Prostate gland (tissue), 2 donors: ENCODE data around the gene TFCP2. TPM values are rescaled to one million over a fixed set of nuclear protein-coding genes. Genes with fewer than 3 reads are reported as not detected.
A peak's percentile ranks its signal among the peaks of the same experiment; 100 is the strongest.

ENCODE experiments used
- DNase-seq: peaks from one replicate; pipeline ENCODE4 v3.0.0-alpha.2; 2019; ENCODE audit warnings: low spot score
- H3K27ac ChIP-seq, 2 donors: fragments of 200-600 bp; sonication (generic); 2 replicates each; pipeline ENCODE4 v1.5.1; 2017 to 2019
- H3K27me3 ChIP-seq: fragments of 200-600 bp; sonication (generic); replicated peaks from 2 replicates; pipeline ENCODE4 v1.5.1; 2019; ENCODE audit not compliant: insufficient read depth
- H3K36me3 ChIP-seq, 2 donors: fragments of 200-600 bp; sonication (generic); 1 replicate in 1 of 2; 2 replicates in 1 of 2; pipeline versions ENCODE4 v1.5.1 to v1.8.1; 2017 to 2019
- H3K4me1 ChIP-seq: fragments of 200-600 bp; sonication (generic); replicated peaks from 2 replicates; pipeline ENCODE4 v1.5.1; 2019
- H3K4me3 ChIP-seq, 2 donors: fragments of 200-600 bp; sonication (generic); 2 replicates each; pipeline ENCODE4 v1.5.1; 2017 to 2019
- H3K9me3 ChIP-seq: fragments of 200-600 bp; sonication (generic); 2 replicates; pipeline ENCODE4 v1.5.1; 2017
- CTCF ChIP-seq, 4 experiments: fragments of 200-600 bp in 2 of 4; fragments of 450-650 bp in 2 of 4; sonication (generic) in 2 of 4; IDR thresholded peaks; 1 replicate in 3 of 4; 2 replicates in 1 of 4; pipeline ENCODE4 v1.5.1; 2016 to 2019; ENCODE audit warnings: antibody characterized with exemption in 4 of 4, mild to moderate bottlenecking in 2 of 4, moderate library complexity in 2 of 4
- POLR2A ChIP-seq: fragments of 450-650 bp; IDR thresholded peaks from one replicate; pipeline ENCODE4 v1.6.1; 2016; ENCODE audit warnings: antibody characterized with exemption, mild to moderate bottlenecking
- POLR2AphosphoS5 ChIP-seq: sonication (generic); formaldehyde crosslinking; IDR thresholded peaks from one replicate; pipeline ENCODE4 v1.6.1; 2017; ENCODE audit warnings: antibody characterized with exemption
- WGBS: methylation state at CpG from one replicate; pipeline ENCODE4 v1.1.5; 2018; 5-methylcytosine and 5-hydroxymethylcytosine counted together
- intact Hi-C: fragments of 100-400 bp; cut with DNase I; formaldehyde crosslinking; loops from one replicate; pipeline ENCODE4 v1.14.2; 2022
- total RNA-seq, 2 donors: library from RNA; depleted of rRNA; stranded (reverse); fragments of >200 nt; gene quantifications; one replicate each; pipeline ENCODE4 v1.1.0, GENCODE V29; 2016

The TFCP2 gene
- total RNA-seq, 2 donors from 2014 or later = 11.5 to 21.0 TPM

- TF ChIP-seq CTCF (IDR thresholded peaks at IDR 0.05) = no peak
- no peak for TF ChIP-seq POLR2A
- no peak for TF ChIP-seq POLR2AphosphoS5
- no peak for DNase-seq
- WGBS = 89% methylated on average over 10 of the region's 10 CpGs
- H3K9me3 ChIP-seq = no peaks in the 10 kb centered on the region
- intact Hi-C loops = no loop called here
- no peaks in the 10 kb centered on the region for H3K4me1 ChIP-seq
- no peak overlapping the region for H3K4me3 ChIP-seq
- no peaks in the 10 kb centered on the region for H3K27me3 ChIP-seq
- no peak overlapping the region for H3K27ac ChIP-seq
- H3K36me3 ChIP-seq = no peaks in the 10 kb centered on the region
These were observed 86.0 kb downstream of the TFCP2 start for GRCh38 chr12:51086933-51087332.

- no peaks in the 10 kb centered on the region for H3K9me3 ChIP-seq
- H3K4me1 ChIP-seq = no peaks in the 10 kb centered on the region
- no peak overlapping the region for H3K4me3 ChIP-seq
- intact Hi-C loops = no loop called here
- H3K27me3 ChIP-seq = no peaks in the 10 kb centered on the region
- no peak overlapping the region for H3K27ac ChIP-seq
- no peaks in the 10 kb centered on the region for H3K36me3 ChIP-seq
- WGBS = 63% methylated on average over 3 of the region's 3 CpGs
- DNase-seq = no peak
- TF ChIP-seq POLR2AphosphoS5 = no peak
- no peak for TF ChIP-seq POLR2A
- TF ChIP-seq CTCF (IDR thresholded peaks at IDR 0.05) = no peak
These were observed 87.2 kb downstream of the TFCP2 start for GRCh38 chr12:51085757-51086156.

GRCh38 chr12:51083126-51083833, 89.7 kb downstream of the TFCP2 start, which contains the start of gene CSRNP2:
Gene CSRNP2 (minus strand): TSS chr12:51083596. CDS start chr12:51076561, 7,035 bp downstream.
- H3K4me1 ChIP-seq = no peaks in the 10 kb centered on the region
- intact Hi-C loops = loop anchor here (2.0 to 5.0 kb wide), 3 partner anchors 36 to 258 kb away; partner anchors contain the start of genes LETMD1 and POU6F1
- WGBS = under 1% methylated on average over 51 of the region's 74 CpGs

GRCh38 chr12:51082561-51083125, 90.3 kb downstream of the TFCP2 start:
- H3K36me3 ChIP-seq = no peaks in the 10 kb centered on the region
- H3K4me1 ChIP-seq = no peaks in the 10 kb centered on the region
- TF ChIP-seq POLR2AphosphoS5 (peak; percentile 5), POLR2A (no peak), CTCF (IDR thresholded peaks at IDR 0.05) (no peak)
- 0% methylated on average over 18 of the region's 18 CpGs for WGBS
- DNase-seq = peak; percentile 7
- intact Hi-C loops = loop anchor here (2.0 to 5.0 kb wide), 3 partner anchors 35 to 258 kb away; partner anchors contain the start of genes LETMD1 and POU6F1
- peak overlapping the region; percentile 84 to 90 for H3K27ac ChIP-seq
- no peaks in the 10 kb centered on the region for H3K27me3 ChIP-seq
- no peaks in the 10 kb centered on the region for H3K9me3 ChIP-seq
- H3K4me3 ChIP-seq = peak overlapping the region; percentile 87 to 94

More at GRCh38 chr12:51083126-51083833, 89.7 kb downstream of the TFCP2 start, which contains the start of gene CSRNP2:
- DNase-seq = peak; percentile 97
- no peaks in the 10 kb centered on the region for H3K27me3 ChIP-seq
- no peaks in the 10 kb centered on the region for H3K9me3 ChIP-seq
- peak in 1 of 4 experiments; percentile 29 for TF ChIP-seq CTCF (IDR thresholded peaks at IDR 0.05)
- TF ChIP-seq POLR2A = peak; percentile 98
- peak; percentile 98 for TF ChIP-seq POLR2AphosphoS5
- H3K27ac ChIP-seq = peak within 1 kb of the TSS; percentile 84 to 90
- peak within 1 kb of the TSS; percentile 87 to 94 for H3K4me3 ChIP-seq
- H3K36me3 ChIP-seq = no peaks in the 10 kb centered on the region
